DOHH2 (cell line): ENCODE results near the gene CACYBP.

ENCODE experiments used
- EZH2phosphoT487 ChIP-seq: fragments of 200-600 bp; sonication (generic); IDR thresholded peaks from 2 replicates; pipeline ENCODE4 v1.6.1; 2017; ENCODE audit warnings: borderline replicate concordance, mild to moderate bottlenecking, antibody characterized with exemption, low read length, moderate library complexity, mixed read lengths
- TF ChIP-seq, protein P1 (sequence below): fragments of 200-600 bp; sonication (generic); IDR thresholded peaks from one replicate; pipeline ENCODE4 v1.5.1; 2014; ENCODE audit warnings: antibody characterized with exemption, mild to moderate bottlenecking, low read depth, low read length; ENCODE audit not compliant: poor library complexity, severe bottlenecking

DNA sequence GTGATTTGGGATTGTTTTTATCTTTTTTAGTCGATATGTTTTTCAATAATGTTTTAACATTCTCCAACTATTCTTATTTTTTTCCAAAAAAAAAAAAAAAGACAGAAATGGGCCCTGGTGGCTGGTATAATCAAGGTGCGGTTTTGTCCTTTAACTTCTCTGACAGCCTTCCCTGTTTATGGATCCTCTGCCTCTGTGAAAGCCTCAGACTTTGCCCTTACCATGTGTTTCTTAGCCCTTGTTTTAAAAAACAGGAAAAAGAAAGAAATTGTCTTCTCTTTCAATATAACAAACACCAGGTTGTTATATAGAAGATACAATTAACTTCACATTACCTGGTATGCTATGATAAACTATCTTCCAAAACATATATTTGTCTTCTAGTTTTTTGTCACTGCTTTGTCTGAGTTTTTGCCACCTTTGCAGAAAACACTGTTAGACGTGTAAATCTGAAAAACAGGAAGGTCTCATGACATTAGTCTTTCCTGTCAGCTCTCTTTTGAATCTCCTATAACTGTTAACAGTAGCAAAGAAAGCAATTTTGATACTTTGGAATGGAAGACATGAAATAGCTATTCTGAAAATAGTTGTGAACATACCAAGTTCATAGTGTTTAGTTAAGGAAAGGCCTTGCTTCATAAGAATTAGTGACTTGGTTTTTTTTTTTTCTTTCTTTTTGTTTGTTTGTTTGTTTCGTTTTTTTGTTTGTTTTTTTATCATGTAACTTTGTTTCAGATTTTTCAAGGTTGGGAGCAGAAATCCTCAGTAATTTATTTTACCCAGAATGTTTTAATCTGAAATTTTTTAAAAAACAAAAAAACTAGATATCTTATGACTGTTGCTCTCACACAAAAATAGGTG, 31.7 kb upstream of the CACYBP start:
- TF ChIP-seq, protein P1, sequence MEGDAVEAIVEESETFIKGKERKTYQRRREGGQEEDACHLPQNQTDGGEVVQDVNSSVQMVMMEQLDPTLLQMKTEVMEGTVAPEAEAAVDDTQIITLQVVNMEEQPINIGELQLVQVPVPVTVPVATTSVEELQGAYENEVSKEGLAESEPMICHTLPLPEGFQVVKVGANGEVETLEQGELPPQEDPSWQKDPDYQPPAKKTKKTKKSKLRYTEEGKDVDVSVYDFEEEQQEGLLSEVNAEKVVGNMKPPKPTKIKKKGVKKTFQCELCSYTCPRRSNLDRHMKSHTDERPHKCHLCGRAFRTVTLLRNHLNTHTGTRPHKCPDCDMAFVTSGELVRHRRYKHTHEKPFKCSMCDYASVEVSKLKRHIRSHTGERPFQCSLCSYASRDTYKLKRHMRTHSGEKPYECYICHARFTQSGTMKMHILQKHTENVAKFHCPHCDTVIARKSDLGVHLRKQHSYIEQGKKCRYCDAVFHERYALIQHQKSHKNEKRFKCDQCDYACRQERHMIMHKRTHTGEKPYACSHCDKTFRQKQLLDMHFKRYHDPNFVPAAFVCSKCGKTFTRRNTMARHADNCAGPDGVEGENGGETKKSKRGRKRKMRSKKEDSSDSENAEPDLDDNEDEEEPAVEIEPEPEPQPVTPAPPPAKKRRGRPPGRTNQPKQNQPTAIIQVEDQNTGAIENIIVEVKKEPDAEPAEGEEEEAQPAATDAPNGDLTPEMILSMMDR = no peak
- TF ChIP-seq EZH2phosphoT487 = no peak
